Keratinocyte (primary cell): ENCODE results near the gene PCYOX1L. TPM values are rescaled to one million over a fixed set of nuclear protein-coding genes. Genes with fewer than 3 reads are reported as not detected.

Experiments used
- DNase-seq: peaks from one replicate; pipeline ENCODE4 v3.0.0-alpha.2; 2011; ENCODE audit warnings: low read depth, missing footprints, low spot score
- FAIRE-seq: peaks from 2 replicates; lab custom pipeline; 2011; peaks lifted over from hg19 to GRCh38; lab: Jason Lieb, UNC
- H2AFZ ChIP-seq: 2 replicates; pipeline ENCODE4 v1.6.0; 2012; ENCODE audit warnings: low read length, control low read depth, inconsistent platforms; ENCODE audit not compliant: control insufficient read depth
- H3K27ac ChIP-seq: 2 replicates; pipeline ENCODE4 v1.5.1; 2011; ENCODE audit warnings: low read length; ENCODE audit not compliant: control insufficient read depth, insufficient read depth
- H3K27me3 ChIP-seq: 3 replicates; pipeline ENCODE4 v1.6.0; 2011; ENCODE audit warnings: low read length; ENCODE audit not compliant: control insufficient read depth, insufficient read depth; ENCODE audit errors: extremely low read depth
- H3K36me3 ChIP-seq, 2 experiments: 2 replicates in 1 of 2; 3 replicates in 1 of 2; pipeline ENCODE4 v1.5.1; 2011; ENCODE audit warnings: low read length in 2 of 2, mild to moderate bottlenecking in 1 of 2; ENCODE audit not compliant: control insufficient read depth in 2 of 2, insufficient read depth in 2 of 2; ENCODE audit errors: extremely low read depth in 1 of 2
- H3K4me1 ChIP-seq: 3 replicates; pipeline ENCODE4 v1.5.1; 2011; ENCODE audit warnings: low read length; ENCODE audit not compliant: control insufficient read depth, insufficient read depth; ENCODE audit errors: extremely low read depth
- H3K4me2 ChIP-seq: 3 replicates; pipeline ENCODE4 v1.6.0; 2011; ENCODE audit warnings: low read depth, low read length; ENCODE audit not compliant: control insufficient read depth, insufficient read depth; ENCODE audit errors: extremely low read depth
- H3K4me3 ChIP-seq, 3 experiments: fragments of 200-600 bp in 1 of 3; sonication (generic) in 1 of 3; 2 replicates in 2 of 3; 3 replicates in 1 of 3; pipeline ENCODE4 v1.5.1; 2011 to 2016; ENCODE audit warnings: low read length in 3 of 3, mild to moderate bottlenecking in 3 of 3, control low read depth in 2 of 3, inconsistent platforms in 1 of 3, low read depth in 1 of 3, mixed read lengths in 1 of 3, mixed run types in 1 of 3, moderate library complexity in 1 of 3; ENCODE audit not compliant: control insufficient read depth in 2 of 3, insufficient read depth in 2 of 3; ENCODE audit errors: extremely low read depth in 1 of 3
- H3K79me2 ChIP-seq: 2 replicates; pipeline ENCODE4 v1.6.0; 2012; ENCODE audit warnings: low read length; ENCODE audit not compliant: control insufficient read depth, insufficient read depth
- H3K9ac ChIP-seq: 3 replicates; pipeline ENCODE4 v1.6.0; 2011; ENCODE audit warnings: low read length; ENCODE audit not compliant: control insufficient read depth, insufficient read depth; ENCODE audit errors: extremely low read depth
- H3K9me1 ChIP-seq: 3 replicates; pipeline ENCODE4 v1.6.0; 2011; ENCODE audit warnings: low read length; ENCODE audit not compliant: control insufficient read depth, insufficient read depth; ENCODE audit errors: extremely low read depth
- H3K9me3 ChIP-seq: 2 replicates; pipeline ENCODE4 v1.5.1; 2012; ENCODE audit warnings: low read depth, low read length; ENCODE audit not compliant: control insufficient read depth
- H4K20me1 ChIP-seq: 3 replicates; pipeline ENCODE4 v1.6.0; 2011; ENCODE audit warnings: low read length; ENCODE audit not compliant: control insufficient read depth, insufficient read depth; ENCODE audit errors: extremely low read depth
- CTCF ChIP-seq, 3 experiments: IDR thresholded peaks in 1 of 3; conservative IDR thresholded peaks in 1 of 3; optimal IDR thresholded peaks in 1 of 3; 2 replicates in 2 of 3; 3 replicates in 1 of 3; pipeline versions ENCODE3 to v1.5.1; 2011; ENCODE audit warnings: low read length in 3 of 3, mild to moderate bottlenecking in 3 of 3, moderate library complexity in 2 of 3, control low read depth in 1 of 3, inconsistent platforms in 1 of 3; ENCODE audit not compliant: insufficient read depth in 2 of 3; ENCODE audit errors: extremely low read depth in 1 of 3
- EZH2 ChIP-seq: IDR thresholded peaks from one replicate; pipeline ENCODE4 v1.6.1; 2012; ENCODE audit warnings: inconsistent platforms, mild to moderate bottlenecking, low read length, moderate library complexity
- dilution Hi-C: fragments of 300-500 bp; cut with MboI; formaldehyde crosslinking; loops from one replicate; pipeline ENCODE4 v1.7.0; 2020; ENCODE audit warnings: low sequenced_read_pairs; ENCODE audit not compliant: extremely low pct_ligation_motif_present
- polyA plus RNA-seq, 5 experiments: library from polyadenylated mRNA; depleted of rRNA in 3 of 5; stranded (reverse) in 3 of 5; stranded (forward) in 1 of 5; unstranded in 1 of 5; fragments of >200 nt; gene quantifications; 1 replicate in 1 of 5; 2 replicates in 3 of 5; 3 replicates in 1 of 5; pipeline versions ENCODE4 v1.2.1 to v1.2.3, GENCODE V29; 2011 to 2012; ENCODE audit warnings: missing spikeins in 2 of 5, low read depth in 1 of 5, low replicate concordance in 1 of 5

PCYOX1L gene
- polyA plus RNA-seq, 1 donor (not counting 4 experiments of a cell fraction or from before 2014, with no cell fraction given) = 9.5 TPM

GRCh38 chr5:149418910-149419531 lies 61.2 kb downstream of the PCYOX1L start:
- Histone ChIP-seq H3K4me1 (no peaks in the 10 kb centered on the region), H3K9me1 (no peaks in the 10 kb centered on the region), H3K4me3 (no peak overlapping the region), H3K9ac (no peak overlapping the region), H3K79me2 (no peaks in the 10 kb centered on the region), H4K20me1 (no peaks in the 10 kb centered on the region), H3K27ac (no peak overlapping the region), H3K9me3 (no peaks in the 10 kb centered on the region), H3K27me3 (peaks cover 3% of the 10 kb centered on the region), H2AFZ (no peak overlapping the region), H3K4me2 (no peak overlapping the region), H3K36me3 (no peaks in the 10 kb centered on the region)
- TF ChIP-seq CTCF (optimal IDR thresholded peaks at IDR 0.05 in 1 of 3, IDR thresholded peaks at IDR 0.05 in 1 of 3, conservative IDR thresholded peaks at IDR 0.05 in 1 of 3; ENCODE audit: extremely low read depth in 1 of 3, insufficient read depth in 2 of 3, low read length in 3 of 3) (no peak), EZH2 (no peak)
- DNase-seq = no peak
- no peak for FAIRE-seq
- dilution Hi-C loops = no loop called here

Other genes with a start within 250 kb of the PCYOX1L start
- gene ABLIM3, start 216.6 kb upstream of the PCYOX1L start, polyA plus RNA-seq = 7.9 to 10.4 TPM (median 9.3 TPM) in 3 replicates
- gene AFAP1L1, start 86.2 kb upstream of the PCYOX1L start, polyA plus RNA-seq = 3.6 to 5.0 TPM (median 4.6 TPM) in 3 replicates
- gene GRPEL2, start 12.5 kb upstream of the PCYOX1L start, polyA plus RNA-seq = 11.4 to 17.5 TPM (median 11.7 TPM) in 3 replicates
- gene IL17B, start 21.2 kb downstream of the PCYOX1L start, polyA plus RNA-seq = not detected in 3 replicates
- gene CSNK1A1, start 193.4 kb downstream of the PCYOX1L start, polyA plus RNA-seq = 195 to 289 TPM (median 265 TPM) in 3 replicates
- 4.1 to 25.0 TPM (median 8.7 TPM) in 3 replicates for gene ARHGEF37, start 223.5 kb downstream of the PCYOX1L start, polyA plus RNA-seq